ENCODE measurements around the gene SBK2.

- no peak for TF ChIP-seq CTCF (IDR thresholded peaks at IDR 0.05 in 4 of 5, conservative IDR thresholded peaks at IDR 0.05 in 1 of 5)
- no peak for TF ChIP-seq POLR2A (IDR thresholded peaks at IDR 0.05)
These were observed 48.8 kb downstream of the SBK2 start, which contains the start of gene SSC5D for GRCh38 chr19:55487924-55488687.

Measured in gastrocnemius medialis (tissue), 4 donors.